IMR-90 (cell line): ENCODE data around the gene ZBTB24. TPM values are rescaled to one million over a fixed set of nuclear protein-coding genes. Genes with fewer than 3 reads are reported as not detected.

Source experiments
- ATAC-seq: fragments of 200-7000 bp; cut with Tn5 transposase; 2 replicates; pipeline ENCODE4 v1.9.1; 2020; ENCODE audit warnings: low read depth, mild to moderate bottlenecking, moderate library complexity
- BruUV-seq: library from RNA; stranded (reverse); fragments of 400-500 nt; replicated peaks from 2 replicates; lab custom pipeline; 2021; lab: Mats Ljungman, UMichigan
- CTCF ChIA-PET: fragments of 300-600 bp; formaldehyde crosslinking; extraction: SDS; loops from one replicate; lab custom pipeline; 2021; ENCODE audit warnings: antibody characterized with exemption; lab: Yijun Ruan, JAX
- POLR2A ChIA-PET: fragments of 300-600 bp; sonication (Branson Sonifier 250); formaldehyde crosslinking; loops from one replicate; lab custom pipeline; 2022; ENCODE audit warnings: antibody characterized with exemption; ENCODE audit not compliant: unreplicated experiment; lab: Charles Lee
- DNase-seq: peaks from one replicate; pipeline ENCODE4 v3.0.0; 2013
- H2AFZ ChIP-seq: replicated peaks from 2 replicates; pipeline ENCODE3; 2013; ENCODE audit warnings: low read length, mild to moderate bottlenecking; ENCODE audit not compliant: poor library complexity
- H2AK5ac ChIP-seq: 2 replicates; pipeline ENCODE4 v1.6.1; 2013; ENCODE audit warnings: low read depth, low read length, inconsistent platforms
- H2AK9ac ChIP-seq: replicated peaks from 2 replicates; pipeline ENCODE3; 2013; ENCODE audit warnings: mild to moderate bottlenecking, low read depth, low read length, moderate library complexity; ENCODE audit not compliant: poor library complexity
- H2BK120ac ChIP-seq: 2 replicates; pipeline ENCODE4 v1.6.1; 2013; ENCODE audit warnings: low read depth, low read length, inconsistent platforms
- H2BK15ac ChIP-seq: 3 replicates; pipeline ENCODE4 v1.6.1; 2013; ENCODE audit warnings: low read depth, low read length, inconsistent platforms
- H2BK20ac ChIP-seq: 2 replicates; pipeline ENCODE4 v1.6.1; 2013; ENCODE audit warnings: low read depth, mild to moderate bottlenecking, inconsistent platforms, low read length, moderate library complexity
- H2BK5ac ChIP-seq: 2 replicates; pipeline ENCODE4 v1.6.1; 2013; ENCODE audit warnings: mild to moderate bottlenecking, low read depth, low read length, inconsistent platforms; ENCODE audit not compliant: poor library complexity, severe bottlenecking
- H3K14ac ChIP-seq: replicated peaks from 2 replicates; pipeline ENCODE4 v1.6.1; 2013; ENCODE audit warnings: low read depth, low read length, inconsistent platforms
- H3K18ac ChIP-seq: 2 replicates; pipeline ENCODE4 v1.6.1; 2013; ENCODE audit warnings: low read depth, low read length, control low read depth
- H3K23ac ChIP-seq: 2 replicates; pipeline ENCODE4 v1.6.1; 2013; ENCODE audit warnings: low read depth, low read length, inconsistent platforms
- H3K27ac ChIP-seq: 2 replicates; pipeline ENCODE4 v1.5.1; 2013; ENCODE audit warnings: mild to moderate bottlenecking, control low read depth, low read length; ENCODE audit not compliant: insufficient read depth
- H3K27me3 ChIP-seq: 2 replicates; pipeline ENCODE4 v1.6.1; 2013; ENCODE audit warnings: low read length; ENCODE audit not compliant: control insufficient read depth, insufficient read depth
- H3K36me3 ChIP-seq: 2 replicates; pipeline ENCODE4 v1.6.1; 2013; ENCODE audit warnings: low read length, mixed read lengths; ENCODE audit not compliant: control insufficient read depth, insufficient read depth
- H3K4ac ChIP-seq: 2 replicates; pipeline ENCODE4 v1.6.1; 2013; ENCODE audit warnings: low read depth, low read length, inconsistent platforms
- H3K4me1 ChIP-seq: 2 replicates; pipeline ENCODE4 v1.6.1; 2013; ENCODE audit warnings: low read length, mixed read lengths; ENCODE audit not compliant: control insufficient read depth, insufficient read depth
- H3K4me2 ChIP-seq: 2 replicates; pipeline ENCODE4 v1.6.1; 2013; ENCODE audit warnings: low read depth, mild to moderate bottlenecking, control low read depth, low read length, moderate library complexity
- H3K4me3 ChIP-seq: 2 replicates; pipeline ENCODE4 v1.5.1; 2013; ENCODE audit warnings: low read depth, mild to moderate bottlenecking, control low read depth, low read length, moderate library complexity; ENCODE audit not compliant: insufficient read depth
- H3K56ac ChIP-seq: 2 replicates; pipeline ENCODE4 v1.6.1; 2013; ENCODE audit warnings: low read length, inconsistent platforms; ENCODE audit not compliant: insufficient read depth; ENCODE audit errors: extremely low read depth
- H3K79me1 ChIP-seq, 2 experiments: 2 replicates each; pipeline ENCODE4 v1.6.1; 2013; ENCODE audit warnings: low read length in 2 of 2, inconsistent platforms in 1 of 2, low read depth in 1 of 2
- H3K9ac ChIP-seq: 2 replicates; pipeline ENCODE4 v1.6.1; 2013; ENCODE audit warnings: low read depth, low read length, control low read depth
- H3K9me1 ChIP-seq: 2 replicates; pipeline ENCODE4 v1.6.1; 2013; ENCODE audit warnings: low read length, inconsistent platforms; ENCODE audit not compliant: insufficient read depth
- H3K9me3 ChIP-seq: 2 replicates; pipeline ENCODE4 v1.6.1; 2013; ENCODE audit warnings: low read length; ENCODE audit not compliant: control insufficient read depth, insufficient read depth
- H4K20me1 ChIP-seq: 2 replicates; pipeline ENCODE4 v1.6.1; 2013; ENCODE audit warnings: low read length, inconsistent platforms; ENCODE audit not compliant: insufficient read depth
- H4K5ac ChIP-seq: 2 replicates; pipeline ENCODE4 v1.6.1; 2013; ENCODE audit warnings: mild to moderate bottlenecking, low read depth, low read length, control low read depth
- H4K8ac ChIP-seq, 2 experiments: 2 replicates each; pipeline ENCODE4 v1.6.1; 2013; ENCODE audit warnings: low read depth in 2 of 2, low read length in 2 of 2, control low read depth in 1 of 2, inconsistent platforms in 1 of 2
- H4K91ac ChIP-seq: 2 replicates; pipeline ENCODE4 v1.6.1; 2013; ENCODE audit warnings: low read depth, low read length, inconsistent platforms; ENCODE audit not compliant: insufficient read depth
- MAFK ChIP-seq: IDR thresholded peaks from 2 replicates; pipeline ENCODE4 v1.6.1; 2012; ENCODE audit warnings: low read depth, low read length, improper control_type of control experiment
- MXI1 ChIP-seq: IDR thresholded peaks from 2 replicates; pipeline ENCODE4 v1.6.1; 2012; ENCODE audit warnings: low read depth, mild to moderate bottlenecking, low read length, moderate library complexity, borderline replicate concordance
- WGBS, 2 experiments: methylation state at CpG; one replicate each; pipeline versions ENCODE4 v1.1.5 to v1.1.7; 2013; ENCODE audit warnings: missing lambda C conversion rate in 2 of 2; ENCODE audit not compliant: insufficient read length in 1 of 2; ENCODE audit errors: extremely low coverage in 2 of 2; 5-methylcytosine and 5-hydroxymethylcytosine counted together
- dilution Hi-C: fragments of 300-500 bp; cut with HindIII; formaldehyde crosslinking; loops from one replicate; pipeline ENCODE4 v1.14.3; 2018; ENCODE audit warnings: low sequenced_read_pairs; ENCODE audit not compliant: unreplicated experiment
- in situ Hi-C: fragments of 300-500 bp; cut with MboI; formaldehyde crosslinking; loops from 3 replicates; pipeline ENCODE4 v1.14.3; 2019; ENCODE audit warnings: low sequenced_read_pairs, inconsistent platforms, mixed read lengths
- intact Hi-C: fragments of 100-400 bp; cut with micrococcal nuclease; formaldehyde crosslinking; loops from 2 replicates; pipeline ENCODE4 v1.10.0; 2022
- polyA plus RNA-seq, 3 experiments: library from polyadenylated mRNA; depleted of rRNA; stranded (reverse); fragments of >200 nt; gene quantifications; 2 replicates each; pipeline ENCODE4 v1.2.3, GENCODE V29; 2012; ENCODE audit warnings: low replicate concordance in 1 of 3
- total RNA-seq: library from RNA; depleted of rRNA; stranded (reverse); fragments of >200 nt; gene quantifications from 2 replicates; pipeline ENCODE4 v1.2.3, GENCODE V29; 2012

ZBTB24 gene
- total and polyA plus RNA-seq, 2 of the 4 experiments (the other 2 are of a cell fraction), result 2.3 to 7.9 TPM

DNA sequence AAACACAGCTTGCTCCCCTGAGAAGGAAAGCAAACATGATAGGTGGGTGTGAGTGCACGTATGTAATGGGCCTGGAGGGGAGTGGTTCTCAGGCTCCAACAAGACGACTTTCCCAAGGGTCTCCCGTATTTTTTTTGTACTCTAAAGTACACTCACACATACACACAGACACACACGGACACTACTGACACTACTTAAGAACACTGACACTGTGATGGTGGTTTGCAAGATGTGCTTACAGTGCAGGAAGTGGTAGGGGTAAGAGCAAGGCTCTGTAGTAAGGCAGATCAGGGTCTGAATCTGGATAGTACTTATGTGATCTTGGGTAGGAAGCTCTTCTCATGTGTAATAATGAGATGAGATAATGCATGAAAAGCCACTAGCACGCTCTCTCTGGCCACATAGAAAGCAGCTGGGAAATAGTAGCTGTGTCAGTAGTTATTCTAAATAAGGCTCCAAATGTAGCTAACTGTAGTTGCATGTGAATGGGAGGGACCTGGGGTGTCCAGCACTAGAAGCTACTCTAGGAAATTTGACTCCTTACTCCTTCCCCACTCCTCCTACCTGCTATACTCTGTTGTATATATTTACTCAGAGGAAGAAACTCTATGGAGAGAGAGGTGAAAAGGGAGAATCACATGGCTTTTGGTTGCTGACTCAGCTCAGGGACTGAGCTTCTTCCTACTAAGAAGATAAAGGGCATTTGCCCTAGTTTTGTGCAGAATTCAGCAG is 8.4 kb upstream of the ZBTB24 start:
- Histone ChIP-seq H3K4me1 (no peaks in the 10 kb centered on the region), H3K14ac (no peak overlapping the region), H3K27me3 (peaks cover 5% of the 10 kb centered on the region), H3K27ac (no peak overlapping the region), H2AK9ac (no peak overlapping the region), H2AFZ (no peak overlapping the region), H4K8ac (no peak overlapping the region), H3K4ac (no peak overlapping the region), H4K91ac (no peak overlapping the region), H4K20me1 (no peaks in the 10 kb centered on the region), H2BK20ac (no peak overlapping the region), H2BK15ac (no peak overlapping the region), H3K4me2 (no peak overlapping the region), H4K5ac (no peak overlapping the region), H3K9ac (no peak overlapping the region), H3K18ac (no peak overlapping the region), H3K79me1 (no peaks in the 10 kb centered on the region), H3K9me1 (no peaks in the 10 kb centered on the region), H3K9me3 (no peaks in the 10 kb centered on the region), H3K36me3 (no peaks in the 10 kb centered on the region), H2BK120ac (no peak overlapping the region), H3K56ac (no peak overlapping the region), H2BK5ac (no peak overlapping the region), H3K4me3 (no peak overlapping the region), H2AK5ac (no peak overlapping the region), H3K23ac (no peak overlapping the region)
- DNase-seq, result peak; percentile 29
- dilution Hi-C loops, result no loop called here
- no CpG with 5 or more reads among the region's 5 CpGs for WGBS, 2 experiments
- CTCF ChIA-PET, result interaction anchor here (0.6 kb wide), 1 partner anchor 851 kb away, joined by 5 read pairs; no protein-coding TSS in a partner anchor
- no TSS peak for BruUV-seq
- intact Hi-C loops, result no loop called here
- POLR2A ChIA-PET, result no interaction called here
- in situ Hi-C loops, result no loop called here
- peak; percentile 67 for ATAC-seq
- TF ChIP-seq MXI1 (no peak), MAFK (no peak)
